G401.6 (cell line): ENCODE data around the gene PTPRN2.
"Not testable (repeated sequence)": the region's sequence is repeated elsewhere in the genome, so short reads cannot be mapped to it uniquely, and the experiment has no call there.

Source experiments
- FAIRE-seq: peaks from 2 replicates; lab custom pipeline; 2012; peaks lifted over from hg19 to GRCh38; lab: Jason Lieb, UNC

The PTPRN2 gene

GRCh38 chr7:158399762-158400161, 187.9 kb downstream of the PTPRN2 start:
- no peak for FAIRE-seq

DNA sequence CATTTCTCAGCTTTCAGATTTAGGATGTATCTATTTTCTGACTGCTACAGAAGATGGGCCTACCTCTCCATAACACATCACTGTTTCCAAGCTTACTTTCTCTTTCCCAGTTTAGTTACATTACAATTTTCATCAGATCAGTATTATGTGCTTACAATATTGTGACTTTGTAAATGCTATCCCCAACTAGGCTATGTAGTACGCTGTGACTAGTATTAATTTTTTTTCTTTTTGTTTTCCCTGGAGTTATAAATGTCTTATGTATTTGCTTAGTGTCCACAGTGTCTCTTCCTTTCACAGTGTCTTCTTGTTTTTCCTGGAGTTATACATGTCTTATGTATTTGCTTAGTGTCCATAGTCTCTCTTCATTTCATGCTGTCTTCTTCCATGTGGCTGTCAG, 188.9 kb downstream of the PTPRN2 start:
- FAIRE-seq = no peak

- FAIRE-seq = no peak
Measured at GRCh38 chr7:158397885-158398284, 189.7 kb downstream of the PTPRN2 start.

GRCh38 chr7:158396982-158397862, 190.4 kb downstream of the PTPRN2 start:
- FAIRE-seq = no peak

- FAIRE-seq = no peak
Measured at GRCh38 chr7:158396301-158396905, 191.2 kb downstream of the PTPRN2 start.

- no peak for FAIRE-seq
Measured at GRCh38 chr7:158395780-158396278, 191.8 kb downstream of the PTPRN2 start.

DNA sequence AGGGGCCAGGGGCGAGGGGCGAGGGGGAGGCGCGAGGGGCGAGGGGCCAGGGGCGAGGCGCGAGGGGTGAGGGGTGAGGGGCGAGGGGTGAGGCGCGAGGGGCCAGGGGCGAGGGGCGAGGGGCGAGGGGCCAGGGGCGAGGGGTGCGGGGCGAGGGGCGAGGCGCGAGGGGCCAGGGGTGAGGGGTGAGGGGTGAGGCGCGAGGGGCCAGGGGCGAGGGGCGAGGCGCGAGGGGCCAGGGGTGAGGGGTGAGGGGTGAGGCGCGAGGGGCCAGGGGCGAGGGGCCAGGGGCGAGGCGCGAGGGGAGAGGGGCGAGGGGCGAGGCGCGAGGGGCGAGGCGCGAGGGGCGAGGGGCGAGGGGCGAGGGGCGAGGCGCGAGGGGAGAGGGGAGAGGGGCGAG, 192.3 kb downstream of the PTPRN2 start:
- FAIRE-seq = no peak

DNA sequence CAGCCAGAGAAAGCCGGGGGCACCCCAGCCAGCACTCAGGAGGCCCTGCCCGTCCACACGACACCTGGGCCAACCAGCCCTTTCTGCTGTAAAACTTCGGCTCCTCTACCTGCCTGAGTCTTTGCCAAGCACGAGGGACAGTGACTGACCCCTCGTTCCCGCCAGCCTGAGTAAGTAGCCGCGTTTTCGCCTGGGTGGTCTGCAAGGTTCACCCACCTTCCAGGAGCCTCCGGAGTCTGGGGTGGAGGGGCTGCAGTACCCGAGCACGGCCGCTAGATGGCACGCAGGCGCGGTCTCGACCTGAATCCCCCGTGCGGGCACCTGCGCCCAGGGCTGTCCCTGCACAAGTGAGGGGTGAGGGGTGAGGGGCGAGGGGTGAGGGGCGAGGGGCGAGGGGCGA, 192.7 kb downstream of the PTPRN2 start:
- no peak for FAIRE-seq

- no peak for FAIRE-seq
Measured at GRCh38 chr7:158393926-158394625, 193.5 kb downstream of the PTPRN2 start.

DNA sequence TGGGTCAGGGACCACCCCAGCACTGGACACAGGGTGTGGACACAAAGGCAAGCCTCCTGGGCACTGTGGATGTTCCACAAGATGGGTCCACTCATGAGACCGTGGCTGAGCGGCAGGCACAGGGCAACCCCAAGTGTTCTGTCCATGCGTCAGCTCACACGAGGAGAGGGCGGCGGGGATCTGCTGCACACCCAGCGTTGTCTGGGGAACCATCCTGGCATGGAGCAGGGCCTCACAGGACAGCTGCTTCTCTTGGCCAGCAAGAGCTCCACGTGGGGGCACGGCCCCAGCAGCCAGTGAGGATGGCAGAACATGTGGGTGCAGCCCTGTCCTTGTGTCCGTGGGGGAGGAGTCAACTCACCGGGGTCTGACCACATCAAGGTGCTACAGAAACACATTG, 195.4 kb downstream of the PTPRN2 start:
- FAIRE-seq = no peak

- FAIRE-seq = no peak
Measured at GRCh38 chr7:158391541-158391940, 196.1 kb downstream of the PTPRN2 start.

DNA sequence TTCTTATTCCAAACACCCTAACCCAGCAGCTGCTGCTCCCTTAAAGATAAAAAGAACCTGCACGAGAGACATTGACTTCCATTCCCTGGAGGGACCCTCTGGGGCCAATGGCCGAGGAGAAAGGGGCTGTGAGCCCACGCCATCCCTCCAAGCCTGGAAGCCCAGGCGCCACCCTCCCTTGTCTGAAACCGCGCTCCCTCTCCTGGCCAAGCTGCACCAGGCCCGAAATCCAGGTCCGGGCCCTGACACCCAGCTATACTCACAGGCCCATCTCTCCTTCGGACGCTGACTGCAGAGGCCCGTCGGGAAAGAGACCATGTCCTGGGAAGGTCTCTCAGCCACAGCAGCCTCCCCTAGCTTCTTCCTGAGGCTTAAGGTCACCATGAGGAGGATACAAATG, 196.5 kb downstream of the PTPRN2 start:
- no peak for FAIRE-seq

DNA sequence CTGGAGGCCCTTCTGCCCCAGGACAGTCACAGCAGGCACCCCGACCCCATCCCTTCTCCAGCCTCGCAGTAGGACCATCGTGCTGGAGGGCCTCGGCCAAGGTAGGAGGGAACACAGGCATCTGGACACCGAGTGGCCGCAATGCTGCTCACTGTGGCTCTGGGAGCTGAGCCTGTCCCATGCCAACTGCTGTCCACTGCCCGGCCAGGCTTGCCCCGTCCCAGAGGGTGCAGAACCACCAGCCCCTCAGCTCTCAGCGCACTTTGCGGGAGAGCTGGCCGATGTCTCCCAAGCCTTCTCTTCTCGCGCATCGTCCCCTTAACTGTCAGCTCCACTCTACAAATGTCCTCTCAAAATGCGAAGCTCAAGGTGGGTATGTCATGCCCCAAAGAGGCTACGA, 197.2 kb downstream of the PTPRN2 start:
- FAIRE-seq = no peak

DNA sequence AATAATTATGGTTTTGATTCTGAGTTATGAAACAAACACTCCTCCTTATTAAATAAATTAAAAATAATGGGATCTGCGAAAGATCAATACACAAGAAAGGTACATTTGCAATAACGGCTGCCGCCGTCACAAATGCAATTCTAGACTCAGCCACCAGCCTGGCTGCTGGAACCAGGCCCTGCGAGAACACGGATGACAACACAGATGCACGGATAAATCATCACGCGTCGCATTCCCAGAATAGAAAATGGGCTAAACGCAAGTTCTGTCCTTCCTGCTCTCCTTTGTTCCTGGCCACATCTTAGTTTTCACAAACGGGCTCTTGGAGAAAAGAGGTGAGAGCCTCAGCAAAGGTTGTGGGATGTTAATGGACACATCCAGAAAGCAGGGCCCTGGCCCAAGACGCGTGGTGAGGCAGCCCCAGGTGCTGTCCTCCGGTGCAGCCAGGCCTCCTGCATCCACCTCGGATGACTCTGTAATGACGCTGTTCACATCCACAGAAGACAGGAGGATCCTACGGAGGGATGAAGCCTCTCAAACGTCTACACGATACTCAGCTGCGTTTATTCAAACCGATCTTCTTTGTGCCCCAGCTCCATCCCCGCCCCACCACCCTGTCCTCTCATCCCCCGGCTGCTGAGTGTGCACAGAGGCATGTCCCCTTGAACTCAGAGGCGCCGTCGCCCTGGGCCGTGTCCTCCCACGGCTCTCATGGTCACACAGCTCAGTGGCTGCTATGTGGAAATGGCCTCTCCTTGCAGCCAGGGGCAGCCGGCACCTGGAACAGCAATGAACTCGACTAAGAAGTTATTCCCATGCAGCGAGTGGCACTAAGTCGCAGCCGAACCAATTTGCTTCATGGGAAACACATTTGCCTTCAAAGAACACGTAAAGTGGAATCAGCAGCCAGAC, 197.9 kb downstream of the PTPRN2 start:
- no peak for FAIRE-seq

- no peak for FAIRE-seq
Measured at GRCh38 chr7:158388928-158389327, 198.7 kb downstream of the PTPRN2 start.

DNA sequence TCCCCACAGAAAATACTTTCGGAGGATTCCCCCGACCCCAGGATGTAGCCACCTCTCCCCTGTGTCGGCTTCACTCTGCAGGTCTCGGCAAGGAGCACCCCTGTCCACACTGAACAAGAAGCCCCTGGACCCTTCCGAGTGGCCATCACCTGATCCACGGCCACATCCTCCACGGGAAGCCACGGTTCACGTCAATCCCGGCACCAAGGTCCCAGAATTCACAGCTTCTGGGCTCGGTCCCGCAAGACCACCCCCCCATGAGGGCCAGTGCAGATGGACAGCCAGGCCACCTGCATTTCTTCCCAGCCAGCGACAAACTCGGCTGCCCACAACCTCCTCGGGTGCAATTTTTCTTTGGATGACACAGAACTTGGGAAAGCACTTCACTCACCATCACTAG, 199.6 kb downstream of the PTPRN2 start:
- no peak for FAIRE-seq

GRCh38 chr7:158387546-158387891, 200.1 kb downstream of the PTPRN2 start:
- FAIRE-seq = no peak

DNA sequence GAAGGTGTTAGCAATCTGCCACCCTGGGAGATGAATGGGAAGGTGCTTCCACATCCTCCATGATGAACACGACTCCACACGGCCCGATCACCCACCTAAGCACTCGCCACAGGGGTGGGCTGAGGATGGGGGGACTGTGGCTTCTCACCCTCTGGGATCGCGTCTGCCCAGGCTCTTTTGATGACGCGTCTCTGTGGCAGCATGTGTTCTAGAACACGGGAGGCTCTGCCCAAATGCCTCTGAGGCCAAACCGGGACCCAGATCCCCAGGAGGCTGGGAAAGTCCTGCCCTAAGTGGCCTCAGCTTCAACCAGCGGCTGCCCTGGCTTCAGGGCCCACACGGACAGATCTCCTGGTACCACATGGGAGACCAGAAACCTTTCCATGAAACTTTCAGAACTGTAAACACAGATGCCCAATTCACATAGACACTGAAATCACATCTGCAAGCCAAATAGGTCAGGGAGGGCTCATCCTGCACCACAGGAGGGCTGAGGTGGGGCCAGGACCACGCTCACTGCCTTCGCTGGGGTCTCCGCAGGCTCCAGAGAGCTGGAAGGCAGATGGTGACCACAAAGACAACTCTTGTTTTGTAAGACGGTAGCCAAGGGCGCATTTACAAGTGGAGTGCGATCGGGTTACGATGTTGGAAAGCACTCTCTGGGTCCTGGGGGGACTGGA, 200.6 kb downstream of the PTPRN2 start:
- FAIRE-seq = no peak

GRCh38 chr7:158386355-158386618, 201.3 kb downstream of the PTPRN2 start:
- no peak for FAIRE-seq

DNA sequence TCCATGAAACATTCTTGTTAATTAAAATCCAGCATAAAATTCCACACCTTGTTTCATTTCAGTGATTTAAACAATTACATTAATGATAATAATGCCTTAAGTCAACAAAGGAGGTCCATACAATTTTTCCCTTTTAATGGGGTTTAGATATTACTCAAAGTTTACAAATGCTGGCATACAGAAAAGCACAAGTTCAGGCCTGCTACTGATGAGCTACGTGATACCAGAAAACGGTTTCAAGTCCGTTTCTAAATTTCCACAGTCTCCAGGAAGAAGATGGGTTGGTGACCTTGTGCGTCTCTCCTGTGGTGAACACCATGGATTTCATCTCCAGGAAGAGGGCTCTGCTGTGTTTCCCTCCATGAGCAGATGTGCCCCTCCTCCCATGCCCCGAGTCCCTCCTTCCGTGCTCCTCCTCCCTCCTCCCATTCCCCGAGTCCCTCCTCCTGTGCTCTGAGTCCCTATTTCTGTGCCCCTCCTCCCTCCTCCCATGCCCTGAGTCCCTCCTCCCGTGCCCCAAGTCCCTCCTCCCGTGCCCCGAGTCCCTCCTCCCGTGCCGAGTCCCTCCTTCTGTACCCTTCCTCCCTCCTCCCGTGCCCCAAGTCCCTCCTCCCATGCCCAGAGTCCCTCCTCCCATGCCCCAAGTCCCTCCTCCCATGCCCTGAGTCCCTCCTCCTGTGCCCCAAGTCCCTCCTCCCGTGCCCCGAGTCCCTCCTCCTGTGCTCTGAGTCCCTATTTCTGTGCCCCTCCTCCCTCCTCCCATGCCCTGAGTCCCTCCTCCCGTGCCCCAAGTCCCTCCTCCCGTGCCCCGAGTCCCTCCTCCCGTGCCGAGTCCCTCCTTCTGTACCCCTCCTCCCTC, 201.9 kb downstream of the PTPRN2 start:
- not testable (repeated sequence) for FAIRE-seq

DNA sequence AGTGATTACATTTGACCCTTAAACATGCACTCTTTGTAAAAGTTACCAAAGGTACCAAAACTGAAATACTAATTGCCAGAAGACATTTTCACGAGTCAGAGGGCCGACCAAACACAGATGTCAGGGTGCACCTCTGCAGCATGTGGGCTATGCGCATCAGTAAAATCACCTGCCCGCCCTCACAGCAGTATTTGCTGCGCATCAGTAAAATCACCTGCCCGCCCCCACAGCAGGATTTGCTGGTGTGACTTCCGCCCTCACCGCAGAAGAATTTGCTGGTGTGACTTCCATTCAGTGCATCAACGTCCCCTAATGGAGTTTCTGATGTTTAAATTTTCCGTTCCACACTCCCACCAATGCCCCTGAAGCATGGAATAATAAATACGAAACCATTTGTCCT, 202.9 kb downstream of the PTPRN2 start:
- FAIRE-seq = no peak
